ENCODE measurements around the gene SGSM1. TPM values are rescaled to one million over a fixed set of nuclear protein-coding genes. Genes with fewer than 3 reads are reported as not detected.
A peak's percentile ranks its signal among the peaks of the same experiment; 100 is the strongest.

SGSM1 gene
- polyA plus RNA-seq, 1 of the 3 experiments (the other 2 are of a cell fraction), result 0.15 TPM

GRCh38 chr22:24827296-24827695, 21.3 kb downstream of the SGSM1 start (continued):
- no peak for TF ChIP-seq EP300 (IDR thresholded peaks at IDR 0.05; ENCODE audit: borderline replicate concordance in 1 of 2, low read depth in 1 of 2, low read length in 1 of 2)

GRCh38 chr22:24830205-24830979, 24.4 kb downstream of the SGSM1 start:
- H3K9ac ChIP-seq, result no peak overlapping the region
- H3K4me1 ChIP-seq (ENCODE audit: control insufficient read depth in 1 of 2, insufficient read depth in 2 of 2, low read depth in 1 of 2, low read length in 1 of 2), result peaks cover 0 to 18% of the 10 kb centered on the region in 2 experiments; a peak in 1 of 4 replicates
- TF ChIP-seq EP300 (IDR thresholded peaks at IDR 0.05; ENCODE audit: borderline replicate concordance in 1 of 2, low read depth in 1 of 2, low read length in 1 of 2), result 0 out of 4 replicates have a peak, but pooled peaks of 1 of the 2 experiments have one; percentile 9
- TF ChIP-seq CHD2 (IDR thresholded peaks at IDR 0.05; ENCODE audit: low read length, partially characterized antibody), result no peak
- TF ChIP-seq GATA2 (CRISPR knock-in tag; IDR thresholded peaks at IDR 0.05), result peak; percentile 67; the same call in 1 of the 2 replicates
- TF ChIP-seq SIN3A (IDR thresholded peaks at IDR 0.05; ENCODE audit: borderline replicate concordance, low read depth, low read length), result no peak
- no peak for TF ChIP-seq NFIC (IDR thresholded peaks at IDR 0.05; ENCODE audit: borderline replicate concordance)
- no peaks in the 10 kb centered on the region for H4K20me1 ChIP-seq (ENCODE audit: insufficient read depth)
- no peak overlapping the region for H3K4me3 ChIP-seq (ENCODE audit: low read depth in 2 of 2, low read length in 1 of 2)
- ChIA-PET CTCF (interaction anchor here (1.0 to 3.5 kb wide), 7 partner anchors 12 to 61 kb away, joined by 3 to 25 read pairs (median 6); no protein-coding TSS in a partner anchor), POLR2A (interaction anchor here (1.1 kb wide), 1 partner anchor 13 kb away, joined by 3 read pairs; no protein-coding TSS in a partner anchor)
- WGBS (ENCODE audit: low lambda C conversion rate), result 40% methylated on average over 5 of the region's 7 CpGs
- H3K9me2 ChIP-seq, result no peaks in the 10 kb centered on the region
- H3K79me2 ChIP-seq (ENCODE audit: insufficient read depth), result no peaks in the 10 kb centered on the region
- no peaks in the 10 kb centered on the region for H3K36me3 ChIP-seq (replicated peaks in 1 of 2; ENCODE audit: control insufficient read depth in 1 of 2, insufficient read depth in 2 of 2, low read length in 1 of 2)
- no peak overlapping the region for H2AFZ ChIP-seq (ENCODE audit: low read depth)
- H3K4me2 ChIP-seq, result no peak overlapping the region
- no peak overlapping the region for H3K27ac ChIP-seq (ENCODE audit: low read depth in 2 of 2, low read length in 1 of 2)
- peak; percentile 48 for DNase-seq
- H3F3A ChIP-seq (replicated peaks; ENCODE audit: insufficient read depth), result no peaks in the 10 kb centered on the region
- no peaks in the 10 kb centered on the region for H3K27me3 ChIP-seq (ENCODE audit: insufficient read depth)
- no peaks in the 10 kb centered on the region for H3K9me3 ChIP-seq

- no peak overlapping the region for H3K4me3 ChIP-seq (ENCODE audit: low read depth in 2 of 2, low read length in 1 of 2)
- no peak overlapping the region for H3K4me2 ChIP-seq
- TF ChIP-seq REST (IDR thresholded peaks at IDR 0.05; ENCODE audit: low read depth, low read length) (no peak), FOSL2 (IDR thresholded peaks at IDR 0.05; ENCODE audit: borderline replicate concordance, low read depth) (no peak), CHD2 (IDR thresholded peaks at IDR 0.05; ENCODE audit: low read length, partially characterized antibody) (no peak), RCOR1 (IDR thresholded peaks at IDR 0.05; ENCODE audit: low read length) (no peak), NRF1 (IDR thresholded peaks at IDR 0.05; ENCODE audit: low read depth, low read length) (no peak), EZH2phosphoT487 (IDR thresholded peaks at IDR 0.05; ENCODE audit: borderline replicate concordance, low read depth) (no peak), TEAD4 (IDR thresholded peaks at IDR 0.05; ENCODE audit: borderline replicate concordance, insufficient read depth) (no peak), GABPA (IDR thresholded peaks at IDR 0.05; ENCODE audit: low read depth) (no peak), ZBTB33 (IDR thresholded peaks at IDR 0.05; ENCODE audit: borderline replicate concordance, low read depth) (no peak), FOXM1 (IDR thresholded peaks at IDR 0.05; ENCODE audit: low read depth) (no peak), RAD21 (IDR thresholded peaks at IDR 0.05; ENCODE audit: low read length) (no peak), YY1 (IDR thresholded peaks at IDR 0.05; ENCODE audit: low read depth) (no peak), JUND (IDR thresholded peaks at IDR 0.05) (no peak), EP300 (IDR thresholded peaks at IDR 0.05; ENCODE audit: borderline replicate concordance in 1 of 2, low read depth in 1 of 2, low read length in 1 of 2) (no peak), SMC3 (IDR thresholded peaks at IDR 0.05; ENCODE audit: low read depth, low read length) (no peak), NFIC (IDR thresholded peaks at IDR 0.05; ENCODE audit: borderline replicate concordance) (no peak), POLR2AphosphoS5 (IDR thresholded peaks at IDR 0.05; ENCODE audit: low read depth, low read length) (no peak)
- 59% methylated on average over 10 of the region's 10 CpGs for WGBS (ENCODE audit: low lambda C conversion rate)
- H3K9me2 ChIP-seq, result no peaks in the 10 kb centered on the region
- CTCF ChIA-PET, result interaction anchor here (0.7 to 4.3 kb wide), 7 partner anchors 9 to 63 kb away, joined by 3 to 25 read pairs (median 11); no protein-coding TSS in a partner anchor
- POLR2A ChIA-PET, result no interaction called here
- H3K9ac ChIP-seq, result no peak overlapping the region
- DNase-seq, result no peak
- no peaks in the 10 kb centered on the region for H3F3A ChIP-seq (replicated peaks; ENCODE audit: insufficient read depth)
- H3K36me3 ChIP-seq (replicated peaks in 1 of 2; ENCODE audit: control insufficient read depth in 1 of 2, insufficient read depth in 2 of 2, low read length in 1 of 2), result no peaks in the 10 kb centered on the region
- no peak overlapping the region for H3K27ac ChIP-seq (ENCODE audit: low read depth in 2 of 2, low read length in 1 of 2)
- no peaks in the 10 kb centered on the region for H3K27me3 ChIP-seq (ENCODE audit: insufficient read depth)
- H2AFZ ChIP-seq (ENCODE audit: low read depth), result no peak overlapping the region
- no peaks in the 10 kb centered on the region for H4K20me1 ChIP-seq (ENCODE audit: insufficient read depth)
- H3K79me2 ChIP-seq (ENCODE audit: insufficient read depth), result no peaks in the 10 kb centered on the region
- H3K4me1 ChIP-seq (ENCODE audit: control insufficient read depth in 1 of 2, insufficient read depth in 2 of 2, low read depth in 1 of 2, low read length in 1 of 2), result peaks cover 0 to 18% of the 10 kb centered on the region in 2 experiments; a peak in 1 of 4 replicates
- no peaks in the 10 kb centered on the region for H3K9me3 ChIP-seq
These were observed 25.7 kb downstream of the SGSM1 start for GRCh38 chr22:24831687-24832086.

Data from SK-N-SH (cell line).